ENCODE measurements around the gene SPIN3. TPM values are rescaled to one million over a fixed set of nuclear protein-coding genes. Genes with fewer than 3 reads are reported as not detected.

SPIN3 gene
- 1.9 and 3.2 TPM in 2 replicates for total RNA-seq

DNA sequence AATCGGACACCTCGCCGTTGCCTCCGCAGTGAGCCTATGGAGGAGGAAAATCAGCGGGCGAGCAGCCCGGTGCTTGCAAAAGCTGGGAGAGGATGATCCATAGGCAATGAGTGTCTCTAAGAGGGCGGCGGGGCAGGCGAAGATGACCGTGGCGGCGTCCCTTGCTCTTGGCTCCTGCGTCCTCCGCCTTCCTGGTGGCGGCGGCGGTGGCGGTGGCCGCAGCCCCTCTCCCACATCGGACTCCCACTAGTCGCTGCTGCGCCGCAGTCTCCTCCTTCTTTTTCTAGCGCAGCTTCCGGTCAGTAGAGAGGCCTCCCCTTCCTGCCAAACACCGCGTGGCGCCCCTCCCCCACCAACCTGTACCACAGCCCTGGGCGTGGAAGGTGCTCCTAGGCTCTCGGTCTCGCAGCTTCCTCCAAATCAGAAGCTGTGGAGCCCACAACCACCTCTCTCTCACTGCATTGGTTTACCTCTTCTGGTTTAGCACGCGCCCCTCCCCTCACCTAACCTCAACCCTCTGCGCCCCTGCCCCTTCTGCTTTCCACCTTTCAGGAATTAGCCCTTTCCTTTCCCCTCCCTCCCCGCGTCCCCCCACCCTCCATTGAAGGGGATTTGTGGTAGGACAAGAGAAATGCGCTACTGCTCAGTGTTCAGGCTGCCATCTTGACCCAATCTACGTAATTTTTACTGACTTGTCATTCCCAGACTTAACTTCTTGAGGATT lies at the start of gene SPIN3:
TSS of gene SPIN3 (minus strand) at position 271 of the 724 bp plus-strand sequence. CDS start 594 bp downstream, outside the sequence.

Other genes with a start within 250 kb of the SPIN3 start
- gene SPIN2B, start 126.0 kb upstream of the SPIN3 start, total RNA-seq, result 4.1 and 7.7 TPM in 2 replicates
- gene SPIN2A, start 141.9 kb upstream of the SPIN3 start, total RNA-seq, result not detected in 2 replicates